ENCODE data around the gene MRPL24.
A peak's percentile ranks its signal among the peaks of the same experiment; 100 is the strongest.

MRPL24 gene

GRCh38 chr1:156692441-156692924 is 48.4 kb downstream of the MRPL24 start:
- DNase-seq (ENCODE audit: low read depth, low spot score) = no peak

GRCh38 chr1:156691665-156692440 is 49.0 kb downstream of the MRPL24 start:
- peak; percentile 67 for DNase-seq (ENCODE audit: low read depth, low spot score)

- DNase-seq (ENCODE audit: low read depth, low spot score) = peak; percentile 12
Observed at GRCh38 chr1:156691191-156691590, 49.7 kb downstream of the MRPL24 start.

- DNase-seq (ENCODE audit: low read depth, low spot score) = no peak
Observed at GRCh38 chr1:156690675-156691036, 50.2 kb downstream of the MRPL24 start.

- peak; percentile 45 for DNase-seq (ENCODE audit: low read depth, low spot score)
Observed at GRCh38 chr1:156689953-156690674, 50.8 kb downstream of the MRPL24 start.

- DNase-seq (ENCODE audit: low read depth, low spot score) = peak; percentile 97
Observed at GRCh38 chr1:156689035-156689952, 51.6 kb downstream of the MRPL24 start.
